Measurements from ENCODE around the gene SRBD1.

SRBD1 gene

GRCh38 chr2:45373534-45373933 is 237.5 kb downstream of the SRBD1 start:
- no peak for DNase-seq (ENCODE audit: low spot score)

- no peak for DNase-seq (ENCODE audit: low spot score)
Observed at GRCh38 chr2:45370369-45370768, 240.7 kb downstream of the SRBD1 start.

- no peak for DNase-seq (ENCODE audit: low spot score)
Observed at GRCh38 chr2:45368792-45369191, 242.3 kb downstream of the SRBD1 start.

- no peak for DNase-seq (ENCODE audit: low spot score)
Observed at GRCh38 chr2:45361666-45362065, 249.4 kb downstream of the SRBD1 start.

GRCh38 chr2:45354776-45355175 is 256.3 kb downstream of the SRBD1 start:
- DNase-seq (ENCODE audit: low spot score) = no peak

GRCh38 chr2:45353879-45354278 is 257.2 kb downstream of the SRBD1 start:
- DNase-seq (ENCODE audit: low spot score) = no peak

GRCh38 chr2:45352506-45352905 is 258.6 kb downstream of the SRBD1 start:
- DNase-seq (ENCODE audit: low spot score) = no peak

GRCh38 chr2:45345331-45346234 is 265.5 kb downstream of the SRBD1 start:
- DNase-seq (ENCODE audit: low spot score) = no peak

GRCh38 chr2:45344502-45344901 is 266.6 kb downstream of the SRBD1 start:
- no peak for DNase-seq (ENCODE audit: low spot score)

GRCh38 chr2:45344071-45344470 is 267.0 kb downstream of the SRBD1 start:
- no peak for DNase-seq (ENCODE audit: low spot score)

GRCh38 chr2:45343251-45344017 is 267.6 kb downstream of the SRBD1 start:
- no peak for DNase-seq (ENCODE audit: low spot score)

- no peak for DNase-seq (ENCODE audit: low spot score)
Observed at GRCh38 chr2:45340318-45340717, 270.7 kb downstream of the SRBD1 start.

GRCh38 chr2:45339253-45339652 is 271.8 kb downstream of the SRBD1 start:
- DNase-seq (ENCODE audit: low spot score) = no peak
